ENCODE data around the gene TTC9.

TTC9 gene

DNA sequence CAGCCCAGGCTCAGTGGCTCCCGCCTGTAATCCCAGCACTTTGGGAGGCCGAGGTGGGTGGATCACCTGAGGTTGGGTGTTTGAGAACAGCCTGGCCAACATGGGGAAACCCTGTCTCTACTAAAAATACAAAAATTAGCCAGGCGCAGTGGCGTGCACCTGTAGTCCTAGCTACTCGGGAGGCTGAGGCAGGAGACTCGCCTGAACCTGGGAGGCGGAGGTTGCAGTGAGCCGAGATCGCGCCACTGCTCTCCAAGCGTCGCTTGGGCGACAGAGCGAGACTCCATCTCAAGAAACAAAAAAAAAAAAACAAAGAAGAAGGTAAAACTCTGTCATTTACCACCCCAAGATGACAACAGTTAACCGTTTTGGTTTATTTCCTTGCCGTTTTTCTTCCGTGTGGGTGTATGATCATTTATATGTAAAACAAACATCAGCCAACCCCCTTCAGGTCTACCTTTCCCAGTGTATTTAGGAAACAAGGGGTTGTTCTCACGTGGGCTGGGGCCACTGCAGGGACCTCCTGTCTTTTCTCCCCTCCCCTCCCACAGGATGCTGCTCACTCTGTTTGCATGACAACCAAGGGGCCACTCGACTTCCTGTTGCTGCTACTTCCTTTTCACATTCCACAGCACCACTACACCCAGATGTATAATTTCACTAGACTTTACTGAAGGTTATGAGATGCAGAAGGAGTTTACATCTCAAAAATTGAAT is 13.6 kb downstream of the TTC9 start:
- Histone ChIP-seq H3K27ac (ENCODE audit: low read depth, low read length) (no peak overlapping the region), H3K4me3 (ENCODE audit: low read depth in 1 of 5, low read length in 5 of 5) (no peak overlapping the region), H3K9me3 (ENCODE audit: control insufficient read depth in 5 of 5, low read length in 5 of 5) (no peaks in the 10 kb centered on the region), H3K27me3 (ENCODE audit: control insufficient read depth in 5 of 5, insufficient read depth in 4 of 5, low read length in 5 of 5) (peaks cover 0 to 9% (median 0%) of the 10 kb centered on the region in 5 donors), H3K9ac (ENCODE audit: low read length in 5 of 5) (no peak overlapping the region), H3K4me1 (ENCODE audit: control insufficient read depth in 5 of 5, insufficient read depth in 5 of 5, low read length in 5 of 5) (peaks cover 0 to 5% (median 0%) of the 10 kb centered on the region in 5 donors), H3K36me3 (ENCODE audit: control insufficient read depth in 5 of 5, insufficient read depth in 5 of 5, low read length in 5 of 5) (no peaks in the 10 kb centered on the region)

- no peaks in the 10 kb centered on the region for H3K36me3 ChIP-seq (ENCODE audit: control insufficient read depth in 5 of 5, insufficient read depth in 5 of 5, low read length in 5 of 5)
- peaks cover 0 to 7% (median 0%) of the 10 kb centered on the region in 5 donors for H3K27me3 ChIP-seq (ENCODE audit: control insufficient read depth in 5 of 5, insufficient read depth in 4 of 5, low read length in 5 of 5)
- H3K9ac ChIP-seq (ENCODE audit: low read length in 5 of 5): no peak overlapping the region
- H3K9me3 ChIP-seq (ENCODE audit: control insufficient read depth in 5 of 5, low read length in 5 of 5): no peaks in the 10 kb centered on the region
- peaks cover 0 to 14% (median 2%) of the 10 kb centered on the region in 5 donors for H3K4me1 ChIP-seq (ENCODE audit: control insufficient read depth in 5 of 5, insufficient read depth in 5 of 5, low read length in 5 of 5)
- no peak overlapping the region for H3K27ac ChIP-seq (ENCODE audit: low read depth, low read length)
- H3K4me3 ChIP-seq (ENCODE audit: low read depth in 1 of 5, low read length in 5 of 5): no peak overlapping the region
Measured at GRCh38 chr14:70658899-70659298, 17.2 kb downstream of the TTC9 start.

DNA sequence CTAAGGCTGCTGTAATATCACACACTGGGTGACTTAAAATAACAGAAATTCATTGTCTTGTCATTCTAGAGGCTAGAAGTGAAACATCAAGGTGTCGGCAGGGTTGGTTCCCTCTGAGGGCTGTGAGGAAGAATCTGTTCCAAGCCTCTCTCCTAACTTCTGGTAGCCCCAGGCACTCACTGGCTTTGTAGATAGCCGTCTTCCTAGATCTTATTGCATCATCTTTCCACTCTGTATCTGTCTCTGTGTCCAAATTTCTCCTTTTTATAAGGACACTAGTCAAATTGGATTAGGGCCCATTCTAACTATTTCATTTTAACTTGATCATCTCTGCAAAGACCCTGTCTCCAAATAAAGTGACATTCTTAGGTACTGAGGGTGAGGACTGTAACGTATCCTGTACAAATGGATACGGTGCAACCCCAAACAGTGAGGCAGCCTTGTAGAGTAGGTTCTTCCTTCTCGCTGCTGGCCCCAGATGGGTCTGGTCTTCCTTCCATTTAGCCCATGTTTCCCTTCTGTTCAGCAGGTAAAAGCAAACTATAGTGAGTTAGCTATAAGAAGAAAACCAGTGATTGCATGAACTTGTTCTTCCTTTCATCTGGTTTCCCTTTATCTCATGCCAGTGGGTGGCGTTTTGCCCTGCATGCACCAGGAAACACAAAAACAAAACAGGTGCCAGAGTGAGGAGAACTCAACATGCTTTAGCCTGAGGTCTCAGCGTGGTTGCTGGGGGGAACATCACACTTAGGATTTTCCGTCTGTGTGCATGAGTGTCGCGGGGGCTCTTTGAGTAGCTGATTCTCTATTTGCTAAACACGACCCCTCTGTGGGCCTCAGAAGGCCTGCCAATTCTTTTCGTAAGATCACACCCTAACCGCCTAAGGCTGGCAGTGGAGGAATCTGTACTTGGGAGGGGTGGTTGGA is 19.5 kb downstream of the TTC9 start:
- Histone ChIP-seq H3K4me1 (ENCODE audit: control insufficient read depth in 5 of 5, insufficient read depth in 5 of 5, low read length in 5 of 5) (peaks cover 0 to 10% (median 5%) of the 10 kb centered on the region in 5 donors), H3K27ac (ENCODE audit: low read depth, low read length) (no peak overlapping the region), H3K9ac (ENCODE audit: low read length in 5 of 5) (no peak overlapping the region), H3K4me3 (ENCODE audit: low read depth in 1 of 5, low read length in 5 of 5) (no peak overlapping the region), H3K9me3 (ENCODE audit: control insufficient read depth in 5 of 5, low read length in 5 of 5) (no peaks in the 10 kb centered on the region), H3K27me3 (ENCODE audit: control insufficient read depth in 5 of 5, insufficient read depth in 4 of 5, low read length in 5 of 5) (peaks cover 0 to 5% (median 0%) of the 10 kb centered on the region in 5 donors), H3K36me3 (ENCODE audit: control insufficient read depth in 5 of 5, insufficient read depth in 5 of 5, low read length in 5 of 5) (no peaks in the 10 kb centered on the region)

- H3K27me3 ChIP-seq (ENCODE audit: control insufficient read depth in 5 of 5, insufficient read depth in 4 of 5, low read length in 5 of 5): no peaks in the 10 kb centered on the region
- H3K27ac ChIP-seq (ENCODE audit: low read depth, low read length): no peak overlapping the region
- peaks cover 0 to 10% (median 5%) of the 10 kb centered on the region in 5 donors for H3K4me1 ChIP-seq (ENCODE audit: control insufficient read depth in 5 of 5, insufficient read depth in 5 of 5, low read length in 5 of 5)
- no peak overlapping the region for H3K9ac ChIP-seq (ENCODE audit: low read length in 5 of 5)
- H3K36me3 ChIP-seq (ENCODE audit: control insufficient read depth in 5 of 5, insufficient read depth in 5 of 5, low read length in 5 of 5): no peaks in the 10 kb centered on the region
- H3K9me3 ChIP-seq (ENCODE audit: control insufficient read depth in 5 of 5, low read length in 5 of 5): no peaks in the 10 kb centered on the region
- H3K4me3 ChIP-seq (ENCODE audit: low read depth in 1 of 5, low read length in 5 of 5): no peak overlapping the region
Measured at GRCh38 chr14:70662080-70662479, 20.4 kb downstream of the TTC9 start.

GRCh38 chr14:70662816-70663215 is 21.1 kb downstream of the TTC9 start:
- Histone ChIP-seq H3K27ac (ENCODE audit: low read depth, low read length) (no peak overlapping the region), H3K4me1 (ENCODE audit: control insufficient read depth in 5 of 5, insufficient read depth in 5 of 5, low read length in 5 of 5) (peaks cover 0 to 10% (median 5%) of the 10 kb centered on the region in 5 donors), H3K27me3 (ENCODE audit: control insufficient read depth in 5 of 5, insufficient read depth in 4 of 5, low read length in 5 of 5) (no peaks in the 10 kb centered on the region), H3K9me3 (ENCODE audit: control insufficient read depth in 5 of 5, low read length in 5 of 5) (no peaks in the 10 kb centered on the region), H3K36me3 (ENCODE audit: control insufficient read depth in 5 of 5, insufficient read depth in 5 of 5, low read length in 5 of 5) (no peaks in the 10 kb centered on the region), H3K9ac (ENCODE audit: low read length in 5 of 5) (no peak overlapping the region), H3K4me3 (ENCODE audit: low read depth in 1 of 5, low read length in 5 of 5) (no peak overlapping the region)

GRCh38 chr14:70663707-70664179 is 22.0 kb downstream of the TTC9 start:
- no peaks in the 10 kb centered on the region for H3K9me3 ChIP-seq (ENCODE audit: control insufficient read depth in 5 of 5, low read length in 5 of 5)
- no peak overlapping the region for H3K9ac ChIP-seq (ENCODE audit: low read length in 5 of 5)
- no peaks in the 10 kb centered on the region for H3K36me3 ChIP-seq (ENCODE audit: control insufficient read depth in 5 of 5, insufficient read depth in 5 of 5, low read length in 5 of 5)
- no peak overlapping the region for H3K27ac ChIP-seq (ENCODE audit: low read depth, low read length)
- H3K4me1 ChIP-seq (ENCODE audit: control insufficient read depth in 5 of 5, insufficient read depth in 5 of 5, low read length in 5 of 5): peaks cover 0 to 10% (median 5%) of the 10 kb centered on the region in 5 donors
- H3K4me3 ChIP-seq (ENCODE audit: low read depth in 1 of 5, low read length in 5 of 5): no peak overlapping the region
- H3K27me3 ChIP-seq (ENCODE audit: control insufficient read depth in 5 of 5, insufficient read depth in 4 of 5, low read length in 5 of 5): no peaks in the 10 kb centered on the region

DNA sequence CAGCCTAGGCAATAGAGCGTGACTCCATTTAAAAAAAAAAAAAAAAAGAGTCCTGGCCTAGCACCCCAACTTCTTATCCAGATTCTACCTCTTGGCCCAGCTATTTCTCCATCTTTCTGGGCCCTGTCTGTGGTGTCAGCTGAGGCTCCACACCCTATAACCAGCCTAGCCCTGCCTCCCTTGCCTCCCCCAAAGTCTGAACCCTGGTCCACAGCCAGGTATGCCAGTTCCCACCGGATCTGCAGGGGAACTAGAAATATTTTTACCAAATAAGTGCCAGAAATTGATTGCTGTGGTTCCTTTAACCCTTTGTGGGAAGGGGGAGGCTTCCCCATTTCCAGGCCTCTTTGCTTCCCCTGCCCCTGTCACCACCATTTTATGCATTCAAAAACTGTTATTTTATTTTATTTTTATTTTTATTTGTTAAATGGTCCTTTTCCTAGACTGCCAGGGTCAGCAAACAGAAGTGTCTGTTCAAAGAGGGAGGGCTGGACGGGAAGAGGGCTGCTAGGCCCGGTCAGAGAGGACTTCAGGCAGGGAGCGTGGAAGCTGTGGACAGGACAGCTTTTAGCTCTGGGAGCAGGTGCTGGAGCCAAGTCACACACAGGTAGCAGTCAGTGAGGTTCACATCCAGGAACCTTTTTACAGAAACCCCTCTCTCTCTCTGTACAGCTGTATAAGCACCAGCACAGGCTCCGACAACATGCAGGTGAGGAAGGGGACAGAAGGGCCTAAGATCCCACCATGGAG is 23.2 kb downstream of the TTC9 start:
- Histone ChIP-seq H3K9ac (ENCODE audit: low read length in 5 of 5) (no peak overlapping the region), H3K4me1 (ENCODE audit: control insufficient read depth in 5 of 5, insufficient read depth in 5 of 5, low read length in 5 of 5) (peaks cover 0 to 10% (median 5%) of the 10 kb centered on the region in 5 donors), H3K27ac (ENCODE audit: low read depth, low read length) (no peak overlapping the region), H3K27me3 (ENCODE audit: control insufficient read depth in 5 of 5, insufficient read depth in 4 of 5, low read length in 5 of 5) (no peaks in the 10 kb centered on the region), H3K36me3 (ENCODE audit: control insufficient read depth in 5 of 5, insufficient read depth in 5 of 5, low read length in 5 of 5) (no peaks in the 10 kb centered on the region), H3K9me3 (ENCODE audit: control insufficient read depth in 5 of 5, low read length in 5 of 5) (no peaks in the 10 kb centered on the region), H3K4me3 (ENCODE audit: low read depth in 1 of 5, low read length in 5 of 5) (no peak overlapping the region)

- Histone ChIP-seq H3K9ac (ENCODE audit: low read length in 5 of 5) (no peak overlapping the region), H3K4me1 (ENCODE audit: control insufficient read depth in 5 of 5, insufficient read depth in 5 of 5, low read length in 5 of 5) (peaks cover 0 to 10% (median 5%) of the 10 kb centered on the region in 5 donors), H3K27me3 (ENCODE audit: control insufficient read depth in 5 of 5, insufficient read depth in 4 of 5, low read length in 5 of 5) (no peaks in the 10 kb centered on the region), H3K36me3 (ENCODE audit: control insufficient read depth in 5 of 5, insufficient read depth in 5 of 5, low read length in 5 of 5) (no peaks in the 10 kb centered on the region), H3K4me3 (ENCODE audit: low read depth in 1 of 5, low read length in 5 of 5) (no peak overlapping the region), H3K27ac (ENCODE audit: low read depth, low read length) (no peak overlapping the region), H3K9me3 (ENCODE audit: control insufficient read depth in 5 of 5, low read length in 5 of 5) (no peaks in the 10 kb centered on the region)
Measured at GRCh38 chr14:70665448-70666360, 24.0 kb downstream of the TTC9 start.

- no peak overlapping the region for H3K9ac ChIP-seq (ENCODE audit: low read length in 5 of 5)
- H3K27ac ChIP-seq (ENCODE audit: low read depth, low read length): no peak overlapping the region
- no peaks in the 10 kb centered on the region for H3K9me3 ChIP-seq (ENCODE audit: control insufficient read depth in 5 of 5, low read length in 5 of 5)
Measured at GRCh38 chr14:70666361-70666686, 24.6 kb downstream of the TTC9 start.

More at GRCh38 chr14:70666361-70666686, 24.6 kb downstream of the TTC9 start:
- Histone ChIP-seq H3K4me3 (ENCODE audit: low read depth in 1 of 5, low read length in 5 of 5) (no peak overlapping the region), H3K36me3 (ENCODE audit: control insufficient read depth in 5 of 5, insufficient read depth in 5 of 5, low read length in 5 of 5) (peaks cover 0 to 3% (median 0%) of the 10 kb centered on the region in 5 donors), H3K27me3 (ENCODE audit: control insufficient read depth in 5 of 5, insufficient read depth in 4 of 5, low read length in 5 of 5) (no peaks in the 10 kb centered on the region), H3K4me1 (ENCODE audit: control insufficient read depth in 5 of 5, insufficient read depth in 5 of 5, low read length in 5 of 5) (peaks cover 0 to 10% (median 5%) of the 10 kb centered on the region in 5 donors)
